Medulla oblongata (tissue), 1 donor: ENCODE results near the gene DDX27.

Experiments used
- DNase-seq: peaks from one replicate; pipeline ENCODE4 v3.0.0-alpha.2; 2015; ENCODE audit errors: extremely low spot score

Gene DDX27

DNA sequence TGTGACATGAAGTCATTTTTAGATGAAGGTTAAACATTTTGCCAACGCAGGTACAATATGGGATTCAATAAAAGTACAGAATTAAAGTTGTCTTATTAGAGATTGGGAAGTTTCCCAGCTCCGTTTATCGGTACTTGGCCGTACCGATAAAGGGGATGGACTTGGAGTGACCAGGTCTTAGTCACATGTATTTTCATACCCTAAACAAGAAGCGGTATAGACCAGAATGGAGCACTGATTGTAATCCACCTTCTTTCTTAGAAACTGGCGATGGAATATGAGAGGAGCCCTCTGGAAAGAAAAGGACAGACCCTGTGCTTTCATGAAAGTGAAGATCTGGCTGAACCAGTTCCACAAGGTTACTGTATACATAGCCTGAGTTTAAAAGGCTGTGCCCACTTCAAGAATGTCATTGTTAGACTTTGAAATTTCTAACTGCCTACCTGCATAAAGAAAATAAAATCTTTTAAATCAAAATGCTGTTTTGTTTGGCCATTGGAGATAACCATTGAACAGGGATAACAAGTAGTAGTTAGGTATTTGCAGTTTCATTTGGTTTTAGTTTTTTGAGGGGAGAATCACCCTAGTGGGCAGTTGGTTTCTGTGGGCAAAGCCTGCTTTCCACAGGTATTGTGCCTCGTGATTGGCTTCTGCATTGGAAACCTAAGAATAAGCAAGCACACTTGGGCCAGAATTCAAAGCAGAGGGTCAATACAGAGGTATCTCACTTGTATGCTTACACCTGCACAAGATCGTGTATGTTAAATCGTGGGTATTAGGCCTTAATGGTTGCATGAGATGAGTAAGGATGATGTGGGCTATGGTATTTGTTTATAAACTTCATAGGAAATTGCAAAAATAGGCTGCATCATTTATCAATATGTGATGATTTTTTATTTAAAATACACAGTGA lies 69.8 kb downstream of the DDX27 start:
- DNase-seq: no peak

DNA sequence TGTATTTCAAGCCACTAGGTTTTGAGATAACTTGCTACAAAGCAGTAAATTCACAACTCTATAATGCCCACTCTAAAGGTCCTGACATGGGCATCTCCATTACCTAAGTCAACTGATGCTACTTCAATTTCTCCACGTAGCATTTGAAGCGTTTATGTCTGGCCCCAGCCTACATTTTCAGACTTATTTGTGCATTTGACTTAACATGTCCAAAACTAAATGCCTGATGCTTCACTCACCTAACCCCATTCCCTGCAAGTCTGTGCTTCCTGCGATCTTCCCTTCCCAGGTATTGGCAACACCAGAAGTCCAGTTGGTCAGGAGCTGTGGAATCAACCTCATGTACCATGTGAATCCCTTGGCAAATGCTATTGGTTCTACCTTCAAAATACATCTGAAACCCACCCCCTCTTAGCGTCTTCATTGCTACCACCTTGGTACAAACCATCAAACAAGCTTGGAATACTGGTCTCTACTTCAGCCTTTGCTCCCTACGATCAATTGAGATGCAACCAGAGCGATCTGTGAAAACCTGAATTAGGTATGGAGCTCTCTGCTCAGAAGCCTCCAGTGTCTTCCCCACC lies 71.5 kb downstream of the DDX27 start:
- DNase-seq: no peak

DNA sequence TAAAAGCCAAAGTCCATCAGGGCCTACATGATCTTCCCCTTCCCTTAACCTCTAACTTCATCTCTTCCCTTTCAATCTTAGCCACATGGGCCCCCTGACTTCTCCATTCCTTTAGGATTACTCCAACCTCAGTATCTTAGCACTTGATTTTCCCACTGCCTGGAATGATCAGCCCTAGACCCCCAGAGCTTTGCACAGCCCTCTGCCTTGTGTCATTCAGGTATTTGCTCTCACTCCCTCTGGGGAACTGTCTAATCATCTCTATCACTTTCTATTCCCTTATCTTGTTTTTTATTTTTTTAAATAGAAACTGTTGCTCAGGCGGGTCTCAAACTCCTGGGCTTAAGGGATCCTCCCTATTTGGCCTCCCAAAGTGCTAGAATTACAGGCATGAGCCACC lies 72.0 kb downstream of the DDX27 start:
- no peak for DNase-seq

DNA sequence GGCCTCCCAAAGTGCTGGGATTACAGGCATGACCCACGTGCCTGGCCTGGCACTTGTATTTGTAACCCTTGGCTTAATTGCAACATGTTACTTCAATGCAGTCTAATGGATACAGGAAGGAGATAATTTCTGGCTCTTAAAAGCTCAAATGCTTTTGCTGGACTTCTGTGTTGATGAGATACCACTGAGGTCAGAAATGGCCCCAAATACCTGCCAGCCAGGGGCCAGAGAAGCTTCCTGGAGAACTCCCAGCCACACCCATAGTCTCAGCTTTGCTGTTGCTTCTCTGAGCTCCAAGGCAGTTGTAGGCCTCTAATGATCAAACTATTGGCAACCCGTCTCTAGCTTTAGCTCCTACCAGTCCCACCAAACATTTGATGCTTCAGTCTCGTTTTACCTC lies 72.8 kb downstream of the DDX27 start:
- DNase-seq: no peak

DNA sequence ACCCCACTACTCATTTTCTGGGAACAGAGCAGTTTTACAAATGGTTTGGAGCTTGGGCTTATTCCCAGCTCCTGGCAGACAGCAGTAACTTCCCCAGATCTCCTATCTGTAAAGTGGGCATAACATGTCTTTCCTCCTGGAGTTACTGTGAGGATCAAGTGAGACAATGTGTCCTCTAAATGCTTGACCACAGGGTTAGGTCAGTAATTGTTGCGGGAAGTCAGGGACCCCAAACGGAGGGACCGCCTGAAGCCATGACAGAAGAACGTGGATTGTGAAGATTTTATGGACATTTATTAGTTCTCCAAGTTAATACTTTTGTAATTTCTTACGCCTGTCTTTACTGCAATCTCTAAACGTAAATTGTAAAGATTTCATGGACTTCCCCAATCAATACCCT lies 73.9 kb downstream of the DDX27 start:
- DNase-seq: no peak
